Left ventricle myocardium inferior (tissue), 1 donor: ENCODE results near the gene UGT1A9. TPM values are rescaled to one million over a fixed set of nuclear protein-coding genes. Genes with fewer than 3 reads are reported as not detected.
"Not testable (repeated sequence)": the region's sequence is repeated elsewhere in the genome, so short reads cannot be mapped to it uniquely, and the experiment has no call there.

Experiments
- DNase-seq: peaks from one replicate; pipeline ENCODE4 v3.0.0-alpha.2; 2020
- H3K27ac ChIP-seq: fragments of 200-600 bp; replicated peaks from 2 replicates; pipeline ENCODE4 v1.8.0; 2021
- H3K27me3 ChIP-seq: fragments of 200-600 bp; 2 replicates; pipeline ENCODE4 v1.8.0; 2021; ENCODE audit warnings: low read depth
- H3K36me3 ChIP-seq: fragments of 200-600 bp; 2 replicates; pipeline ENCODE4 v1.8.0; 2021
- H3K4me1 ChIP-seq: fragments of 200-600 bp; 2 replicates; pipeline ENCODE4 v1.8.0; 2021
- H3K4me3 ChIP-seq: fragments of 200-600 bp; 2 replicates; pipeline ENCODE4 v1.8.0; 2021; ENCODE audit warnings: mild to moderate bottlenecking, moderate library complexity
- H3K9me3 ChIP-seq: fragments of 200-600 bp; replicated peaks from 2 replicates; pipeline ENCODE4 v1.8.0; 2021
- CTCF ChIP-seq: fragments of 200-600 bp; IDR thresholded peaks from 2 replicates; pipeline ENCODE4 v1.8.0; 2021; ENCODE audit warnings: antibody characterized with exemption, mild to moderate bottlenecking, borderline replicate concordance
- intact Hi-C: fragments of 100-400 bp; cut with micrococcal nuclease; formaldehyde crosslinking; loops from one replicate; pipeline ENCODE4 v1.11.0; 2022
- total RNA-seq: library from RNA; stranded (reverse); fragmentation: NEBNext Ultra II Directional; extraction: Animal tissue kit (Norgen Biotek cat#: 25700); gene quantifications from one replicate; pipeline ENCODE4 v1.2.1, GENCODE V29; 2021
- donor health status: DM: no; HTN: yes; CAD: no; lungs with severe emphysema.

The UGT1A9 gene
- total RNA-seq, 1 donor from 2014 or later: not detected

DNA sequence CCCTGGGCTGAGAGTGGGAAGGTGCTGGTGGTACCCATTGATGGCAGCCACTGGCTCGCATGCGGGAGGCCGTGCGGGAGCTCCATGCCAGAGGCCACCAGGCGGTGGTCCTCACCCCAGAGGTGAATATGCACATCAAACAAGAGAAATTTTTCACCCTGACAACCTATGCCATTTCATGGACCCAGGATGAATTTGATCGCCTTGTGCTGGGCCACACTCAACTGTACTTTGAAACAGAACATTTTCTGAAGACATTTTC, 75.5 kb downstream of the UGT1A9 start:
- Histone ChIP-seq H3K27ac (no peak overlapping the region), H3K36me3 (no peaks in the 10 kb centered on the region), H3K27me3 (peaks cover 40% of the 10 kb centered on the region), H3K4me1 (no peaks in the 10 kb centered on the region), H3K9me3 (peaks cover 13% of the 10 kb centered on the region), H3K4me3 (no peak overlapping the region)
- no peak for TF ChIP-seq CTCF
- intact Hi-C loops: no loop called here
- DNase-seq: no peak

GRCh38 chr2:233750689-233751088, 79.0 kb downstream of the UGT1A9 start:
- Histone ChIP-seq H3K9me3 (peaks cover 13% of the 10 kb centered on the region), H3K27me3 (peaks cover 43% of the 10 kb centered on the region)
- intact Hi-C loops, DNase-seq, H3K4me1 ChIP-seq, H3K4me3 ChIP-seq, H3K36me3 ChIP-seq, H3K27ac ChIP-seq: not testable (repeated sequence)

- H3K4me3 ChIP-seq, intact Hi-C loops, DNase-seq, H3K27ac ChIP-seq, H3K36me3 ChIP-seq, H3K4me1 ChIP-seq: not testable (repeated sequence)
- peaks cover 13% of the 10 kb centered on the region for H3K9me3 ChIP-seq
- peaks cover 37% of the 10 kb centered on the region for H3K27me3 ChIP-seq
Observed at GRCh38 chr2:233751212-233752009, 79.7 kb downstream of the UGT1A9 start.

DNA sequence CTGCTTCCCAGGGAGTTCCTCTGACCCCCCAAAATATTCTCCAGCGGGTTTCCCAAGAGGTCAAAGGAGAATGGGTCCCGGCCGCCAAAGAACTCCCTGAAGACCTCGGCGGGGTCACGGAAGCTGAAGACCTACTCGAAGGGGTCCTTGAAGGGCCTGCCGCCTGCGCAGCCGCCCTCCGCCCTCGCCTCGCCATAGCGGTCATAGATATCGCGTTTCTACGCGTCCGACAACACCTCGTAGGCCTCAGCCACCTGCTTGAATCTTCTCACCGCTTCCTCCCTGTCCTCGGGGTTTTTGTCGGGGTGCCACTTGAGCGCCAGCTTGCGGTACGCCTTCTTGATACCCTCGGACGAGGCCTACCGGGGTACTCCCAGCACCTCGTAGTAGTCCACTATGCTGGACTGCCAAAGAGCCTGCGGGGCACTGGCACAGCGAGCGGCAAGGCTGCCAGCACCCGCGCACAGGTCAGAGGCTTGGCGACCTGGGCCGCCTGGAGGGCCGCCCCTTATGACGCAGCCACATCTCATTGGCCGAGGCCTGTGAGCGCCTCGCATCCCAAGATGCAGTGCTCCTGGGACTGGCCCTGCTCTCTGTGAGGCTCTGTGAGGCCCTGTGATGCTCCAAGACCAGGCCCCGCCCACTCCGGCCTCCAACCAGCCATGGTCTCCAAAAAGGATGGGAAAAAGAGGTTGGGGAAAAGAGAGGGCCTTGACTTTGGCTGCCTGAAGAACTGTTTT, 83.3 kb downstream of the UGT1A9 start:
- H3K4me1 ChIP-seq: no peaks in the 10 kb centered on the region
- H3K27me3 ChIP-seq: peaks cover 19% of the 10 kb centered on the region
- intact Hi-C loops: no loop called here
- no peak overlapping the region for H3K27ac ChIP-seq
- no peaks in the 10 kb centered on the region for H3K36me3 ChIP-seq
- no peak overlapping the region for H3K4me3 ChIP-seq
- H3K9me3 ChIP-seq: peaks cover 13% of the 10 kb centered on the region
- DNase-seq: no peak
- TF ChIP-seq CTCF: no peak

DNA sequence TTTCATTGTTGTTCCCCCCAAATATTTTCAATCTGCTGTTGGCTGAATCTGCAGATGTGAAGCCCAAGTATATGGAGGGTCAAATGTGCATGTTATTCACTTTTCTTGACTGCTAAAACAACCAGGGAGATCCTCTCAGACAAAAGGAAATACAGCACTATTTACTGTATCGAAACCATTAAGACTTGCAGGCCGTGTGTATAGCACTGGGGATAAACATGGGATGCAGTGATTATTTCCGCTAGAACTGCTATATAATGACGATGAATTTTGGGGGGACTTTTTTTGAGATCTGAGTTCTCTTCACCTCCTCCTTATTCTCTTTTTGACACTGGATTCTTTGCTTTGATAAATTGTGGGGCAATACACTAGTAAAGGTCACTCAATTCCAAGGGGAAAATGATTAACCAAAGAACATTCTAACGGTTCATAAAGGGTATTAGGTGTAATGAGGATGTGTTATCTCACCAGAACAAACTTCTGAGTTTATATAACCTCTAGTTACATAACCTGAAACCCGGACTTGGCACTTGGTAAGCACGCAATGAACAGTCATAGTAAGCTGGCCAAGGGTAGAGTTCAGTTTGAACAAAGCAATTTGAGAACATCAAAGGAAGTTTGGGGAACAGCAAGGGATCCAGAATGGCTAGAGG, 84.9 kb downstream of the UGT1A9 start:
- no peaks in the 10 kb centered on the region for H3K9me3 ChIP-seq
- peaks cover 12% of the 10 kb centered on the region for H3K27me3 ChIP-seq
- intact Hi-C loops: no loop called here
- DNase-seq: no peak
- H3K27ac ChIP-seq: no peak overlapping the region
- H3K4me1 ChIP-seq: no peaks in the 10 kb centered on the region
- no peaks in the 10 kb centered on the region for H3K36me3 ChIP-seq
- no peak overlapping the region for H3K4me3 ChIP-seq
- TF ChIP-seq CTCF: no peak

GRCh38 chr2:233758141-233758540, 86.4 kb downstream of the UGT1A9 start:
- no peak overlapping the region for H3K27ac ChIP-seq
- no peak for TF ChIP-seq CTCF
- H3K4me3 ChIP-seq: no peak overlapping the region
- H3K4me1 ChIP-seq: no peaks in the 10 kb centered on the region
- H3K36me3 ChIP-seq: no peaks in the 10 kb centered on the region
- DNase-seq: no peak
- peaks cover 24% of the 10 kb centered on the region for H3K27me3 ChIP-seq
- intact Hi-C loops: no loop called here
- no peaks in the 10 kb centered on the region for H3K9me3 ChIP-seq
